Measurements from ENCODE around the gene HPSE.

- TF ChIP-seq POLR2A (IDR thresholded peaks at IDR 0.05) (no peak), POLR2AphosphoS5 (IDR thresholded peaks at IDR 0.05) (peak in 2 of 3 donors; percentile 13 to 37)
Observed at GRCh38 chr4:83356899-83357661, 22.4 kb upstream of the HPSE start.

Data from stomach (tissue), 4 donors.